HepG2 (cell line): ENCODE results near the gene MNX1. TPM values are rescaled to one million over a fixed set of nuclear protein-coding genes. Genes with fewer than 3 reads are reported as not detected.

ENCODE experiments used
- ATAC-seq: fragments of 200-7000 bp; cut with Tn5 transposase; 3 replicates; pipeline ENCODE4 v1.9.1; 2020; ENCODE audit warnings: mild to moderate bottlenecking, moderate library complexity
- BruUV-seq: library from RNA; stranded (reverse); fragments of 400-500 nt; replicated peaks from 2 replicates; lab custom pipeline; 2021; lab: Mats Ljungman, UMichigan
- CTCF ChIA-PET: fragments of 300-600 bp; formaldehyde crosslinking; extraction: SDS; loops from one replicate; lab custom pipeline; 2021; ENCODE audit warnings: low total read pairs, inconsistent platforms, low intra/inter-chr PET ratio; lab: Yijun Ruan, JAX
- POLR2A ChIA-PET: fragments of 350-600 bp; sonication (Branson Sonifier 250); formaldehyde crosslinking; loops from one replicate; lab custom pipeline; 2020; ENCODE audit warnings: antibody characterized with exemption, inconsistent platforms; lab: Yijun Ruan, JAX
- DNase-seq: peaks from one replicate; pipeline ENCODE4 v3.0.0-alpha.2; 2015; ENCODE audit warnings: low spot score
- FAIRE-seq: peaks from 3 replicates; lab custom pipeline; 2011; peaks lifted over from hg19 to GRCh38; lab: Jason Lieb, UNC
- H2AFZ ChIP-seq: one replicate; pipeline ENCODE4 v1.6.1; 2011; ENCODE audit warnings: low read length, inconsistent platforms
- H3K27ac ChIP-seq: fragments of 300-600 bp; 3 replicates; pipeline ENCODE4 v1.8.0; 2011; ENCODE audit warnings: mixed run types, mild to moderate bottlenecking, mixed read lengths, low read length, inconsistent platforms; ENCODE audit not compliant: insufficient read depth; ENCODE audit errors: extremely low read length
- H3K27me3 ChIP-seq, 2 experiments: fragments of 200-600 bp in 1 of 2; 2 replicates in 1 of 2; 3 replicates in 1 of 2; pipeline versions ENCODE4 v1.6.0 to v1.8.0; 2011; ENCODE audit warnings: low read length in 2 of 2, mild to moderate bottlenecking in 2 of 2, moderate library complexity in 2 of 2, inconsistent platforms in 1 of 2; ENCODE audit not compliant: insufficient read depth in 2 of 2, control insufficient read depth in 1 of 2
- H3K36me3 ChIP-seq, 2 experiments: fragments of 200-600 bp in 1 of 2; replicated peaks in 1 of 2; 2 replicates in 1 of 2; 3 replicates in 1 of 2; pipeline versions ENCODE4 v1.5.1 to v1.8.0; 2011; ENCODE audit warnings: low read length in 2 of 2, inconsistent platforms in 1 of 2; ENCODE audit not compliant: insufficient read depth in 2 of 2, control insufficient read depth in 1 of 2
- H3K4me1 ChIP-seq: 2 replicates; pipeline ENCODE4 v1.5.1; 2012; ENCODE audit warnings: low read length, inconsistent platforms; ENCODE audit not compliant: insufficient read depth
- H3K4me2 ChIP-seq: 2 replicates; pipeline ENCODE4 v1.6.0; 2011; ENCODE audit warnings: low read depth, low read length, inconsistent platforms
- H3K4me3 ChIP-seq, 3 experiments: fragments of 200-600 bp in 1 of 3; sonication (generic), shearing (Covaris generic) in 1 of 3; replicated peaks in 1 of 3; 2 replicates each; pipeline ENCODE4 v1.5.1; 2011 to 2016; ENCODE audit warnings: low read length in 3 of 3, inconsistent platforms in 2 of 3, low read depth in 2 of 3, mild to moderate bottlenecking in 2 of 3, control low read depth in 1 of 3, mixed read lengths in 1 of 3; ENCODE audit not compliant: insufficient read depth in 1 of 3
- H3K79me2 ChIP-seq: one replicate; pipeline ENCODE4 v1.6.1; 2011; ENCODE audit warnings: low read length, inconsistent platforms; ENCODE audit not compliant: insufficient read depth
- H3K9ac ChIP-seq: 2 replicates; pipeline ENCODE4 v1.6.0; 2011; ENCODE audit warnings: mild to moderate bottlenecking, low read depth, low read length, inconsistent platforms; ENCODE audit not compliant: insufficient read depth
- H3K9me3 ChIP-seq: 2 replicates; pipeline ENCODE4 v1.5.1; 2012; ENCODE audit warnings: mild to moderate bottlenecking, low read length
- H4K20me1 ChIP-seq: 2 replicates; pipeline ENCODE4 v1.6.0; 2011; ENCODE audit warnings: inconsistent platforms, mild to moderate bottlenecking, low read length, moderate library complexity; ENCODE audit not compliant: insufficient read depth
- HOXA9 ChIP-seq: sonication (generic); formaldehyde crosslinking; IDR thresholded peaks from 2 replicates; pipeline ENCODE4 v1.8.1; 2022; ENCODE audit warnings: missing genetic modification reagents, mild to moderate bottlenecking, moderate library complexity, borderline replicate concordance
- JARID2 ChIP-seq: sonication (generic); formaldehyde crosslinking; IDR thresholded peaks from 2 replicates; pipeline ENCODE4 v1.8.1; 2023; ENCODE audit warnings: missing genetic modification reagents, inconsistent platforms; ENCODE audit not compliant: insufficient replicate concordance
- PCBP2 ChIP-seq: fragments of 200-400 bp; formaldehyde crosslinking; optimal IDR thresholded peaks from 2 replicates; pipeline ENCODE3; 2018; ENCODE audit warnings: low read length, low read depth; ENCODE audit not compliant: poor library complexity, severe bottlenecking
- SRSF1 ChIP-seq: fragments of 200-400 bp; formaldehyde crosslinking; optimal IDR thresholded peaks from 2 replicates; pipeline ENCODE3; 2017; ENCODE audit warnings: mild to moderate bottlenecking, low read depth, low read length, moderate library complexity
- TARDBP ChIP-seq: sonication (generic); formaldehyde crosslinking; IDR thresholded peaks from 2 replicates; pipeline ENCODE4 v1.8.0; 2022; ENCODE audit warnings: mild to moderate bottlenecking, missing genetic modification reagents
- YY1 ChIP-seq: IDR thresholded peaks from 2 replicates; pipeline ENCODE4 v1.6.1; 2011; ENCODE audit warnings: low read length, low read depth, moderate library complexity, mild to moderate bottlenecking; ENCODE audit not compliant: insufficient read depth, insufficient replicate concordance
- ZNF460 ChIP-seq: sonication (generic); formaldehyde crosslinking; IDR thresholded peaks from 2 replicates; pipeline ENCODE4 v1.5.1; 2020; ENCODE audit warnings: missing genetic modification reagents, mild to moderate bottlenecking, borderline replicate concordance
- ZNF652 ChIP-seq: IDR thresholded peaks from 2 replicates; pipeline ENCODE4 v1.6.1; 2016; ENCODE audit warnings: low read depth, borderline replicate concordance
- WGBS: methylation state at CpG from one replicate; pipeline ENCODE4 v1.1.6; 2017; ENCODE audit warnings: low lambda C conversion rate; 5-methylcytosine and 5-hydroxymethylcytosine counted together
- in situ Hi-C: cut with HindIII; loops from 2 replicates; pipeline ENCODE4 v1.10.0; 2017; ENCODE audit warnings: low pct_unique_long_range_greater_than_20kb; ENCODE audit not compliant: extremely low pct_ligation_motif_present
- intact Hi-C: fragments of 100-400 bp; cut with micrococcal nuclease; formaldehyde crosslinking; loops from one replicate; pipeline ENCODE4 v1.10.0; 2022; ENCODE audit not compliant: unreplicated experiment
- polyA plus RNA-seq, 8 experiments: library from polyadenylated mRNA; depleted of rRNA in 3 of 8; stranded (reverse) in 7 of 8; unstranded in 1 of 8; fragments of >200 nt; fragmentation: Illumina TruSeq in 4 of 8; extraction: Trizol in 4 of 8; gene quantifications; 2 replicates each; pipeline versions ENCODE4 v1.2.1 to v1.2.3, GENCODE V29; 2011 to 2016; ENCODE audit warnings: low read depth in 4 of 8, missing spikeins in 1 of 8, mixed read lengths in 1 of 8; ENCODE audit not compliant: insufficient read depth in 1 of 8
- total RNA-seq, 5 experiments: library from RNA; depleted of rRNA; stranded (reverse); fragments of >200 nt; fragmentation: Illumina TruSeq; extraction: Trizol; gene quantifications; 2 replicates each; pipeline ENCODE4 v1.2.3, GENCODE V29; 2016; ENCODE audit warnings: low read depth in 1 of 5
- TF ChIP-seq, protein P1 (sequence below): sonication (generic); formaldehyde crosslinking; IDR thresholded peaks from 2 replicates; pipeline ENCODE4 v1.5.0; 2020; ENCODE audit warnings: missing genetic modification reagents, mild to moderate bottlenecking, borderline replicate concordance

Gene MNX1
- total and polyA plus RNA-seq, 2 of the 13 experiments (the other 11 are each of a cell fraction or from before 2014, with no cell fraction given), result 0.94 to 6.1 TPM

DNA sequence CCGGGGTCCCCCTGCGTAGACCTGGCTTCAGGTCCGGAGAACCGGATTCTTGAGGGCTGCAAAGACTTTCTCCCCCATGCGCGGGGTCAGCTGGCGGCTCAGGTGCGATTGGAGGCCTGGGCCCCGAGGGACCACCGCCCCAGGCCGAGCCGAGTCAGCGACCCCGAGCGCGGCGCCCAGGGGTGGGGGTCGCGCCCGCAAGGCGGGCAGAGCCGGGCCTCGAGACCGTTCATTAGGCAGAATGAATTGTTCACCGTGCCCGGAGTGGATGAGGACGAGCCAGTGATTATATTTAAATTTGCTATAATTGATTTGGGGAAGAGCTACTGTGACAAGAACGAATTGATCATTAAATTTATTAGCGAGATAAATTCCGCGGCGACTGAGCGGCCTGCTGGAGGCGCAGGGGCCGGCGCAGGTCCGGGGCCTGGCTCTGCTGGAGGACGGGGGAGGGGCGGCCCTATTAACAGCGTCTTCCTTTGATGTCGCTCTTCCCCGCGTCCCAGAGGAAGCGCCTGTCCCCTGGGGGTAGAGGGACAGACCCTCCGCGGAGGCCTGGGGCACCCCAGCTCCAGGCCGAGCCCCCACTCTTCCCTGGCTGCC, 7.5 kb downstream of the MNX1 start (continued):
- TF ChIP-seq, protein P1, sequence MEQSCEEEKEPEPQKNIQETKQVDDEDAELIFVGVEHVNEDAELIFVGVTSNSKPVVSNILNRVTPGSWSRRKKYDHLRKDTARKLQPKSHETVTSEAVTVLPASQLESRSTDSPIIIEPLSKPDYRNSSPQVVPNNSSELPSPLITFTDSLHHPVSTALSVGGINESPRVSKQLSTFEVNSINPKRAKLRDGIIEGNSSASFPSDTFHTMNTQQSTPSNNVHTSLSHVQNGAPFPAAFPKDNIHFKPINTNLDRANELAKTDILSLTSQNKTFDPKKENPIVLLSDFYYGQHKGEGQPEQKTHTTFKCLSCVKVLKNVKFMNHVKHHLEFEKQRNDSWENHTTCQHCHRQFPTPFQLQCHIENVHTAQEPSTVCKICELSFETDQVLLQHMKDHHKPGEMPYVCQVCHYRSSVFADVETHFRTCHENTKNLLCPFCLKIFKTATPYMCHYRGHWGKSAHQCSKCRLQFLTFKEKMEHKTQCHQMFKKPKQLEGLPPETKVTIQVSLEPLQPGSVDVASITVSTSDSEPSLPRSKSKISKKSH (CRISPR knock-in tag), result no peak
- TF ChIP-seq YY1, result no peak
- TF ChIP-seq ZNF460 (CRISPR knock-in tag), result no peak
- TF ChIP-seq TARDBP (CRISPR knock-in tag), result no peak
- TF ChIP-seq PCBP2, result no peak
- no peak for TF ChIP-seq SRSF1

DNA sequence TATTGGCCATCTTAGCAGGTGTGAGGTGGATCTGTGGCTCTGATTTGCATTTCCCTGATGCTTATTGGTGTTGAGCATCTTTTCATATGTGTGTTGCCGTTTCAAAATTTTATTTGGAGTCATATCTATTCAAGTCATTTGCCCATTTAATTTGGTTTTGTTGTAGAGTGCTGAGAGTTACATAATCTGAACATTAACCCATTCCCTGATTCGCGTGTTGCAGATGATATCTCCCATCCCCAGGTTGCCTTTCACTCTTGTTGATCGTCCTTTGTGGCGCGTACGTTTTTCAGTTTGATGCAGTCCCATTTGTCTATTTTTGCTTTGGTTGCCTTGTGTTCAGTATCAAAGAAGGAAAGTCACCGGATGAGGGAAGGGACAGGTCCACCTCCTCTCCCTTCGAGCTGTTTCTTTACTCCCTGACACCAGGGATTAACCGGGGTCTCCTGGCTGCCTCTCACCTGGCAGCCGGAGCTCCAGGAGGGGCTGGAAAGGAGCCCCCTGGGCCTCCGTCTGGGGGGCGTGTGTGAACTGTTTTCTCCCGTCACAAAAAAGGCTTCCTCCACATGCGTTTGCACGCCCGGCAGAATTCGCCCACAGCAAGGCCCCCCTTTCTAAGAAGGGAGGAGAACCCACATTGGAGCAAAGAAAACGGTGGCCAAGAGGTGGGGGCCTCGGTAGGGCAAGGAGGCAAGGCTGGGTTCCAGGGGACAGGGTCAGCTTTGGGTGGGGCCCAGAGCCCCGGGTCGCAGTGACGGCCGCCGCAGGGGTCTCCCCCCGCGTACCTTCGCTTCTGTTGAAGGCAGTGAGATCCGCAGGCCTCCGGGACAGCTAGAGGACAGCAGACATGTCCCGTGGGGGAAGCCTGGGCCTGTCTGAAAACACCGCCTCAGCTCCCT, 8.3 kb downstream of the MNX1 start:
- Histone ChIP-seq H3K9me3 (no peaks in the 10 kb centered on the region), H3K79me2 (peaks cover 1% of the 10 kb centered on the region), H3K4me3 (no peak overlapping the region), H3K27ac (no peak overlapping the region), H4K20me1 (0 out of 2 replicates have a peak, but pooled peaks cover 2% of the 10 kb centered on the region), H3K4me2 (no peak overlapping the region), H3K9ac (no peak overlapping the region), H3K36me3 (peaks cover 0 to 6% of the 10 kb centered on the region in 2 experiments; a peak in 1 of 5 replicates), H2AFZ (no peak overlapping the region), H3K4me1 (peaks cover 21% of the 10 kb centered on the region), H3K27me3 (peaks cover 0 to 28% of the 10 kb centered on the region in 2 experiments; a peak in 4 of 5 replicates)
- in situ Hi-C loops, result no loop called here
- 52% methylated on average over 20 of the region's 32 CpGs for WGBS
- CTCF ChIA-PET, result no interaction called here
- no peak for FAIRE-seq
- intact Hi-C loops, result no loop called here
- no peak for TF ChIP-seq HOXA9 (CRISPR knock-in tag)
- 0 out of 2 replicates have a peak, but pooled peaks have one; percentile 21 for TF ChIP-seq ZNF652 (CRISPR knock-in tag)
- no peak for TF ChIP-seq JARID2 (CRISPR knock-in tag)
- POLR2A ChIA-PET, result interaction anchor here (2.1 kb wide), 1 partner anchor 14 kb away, joined by 9 read pairs; no protein-coding TSS in a partner anchor
- no peak for ATAC-seq
- BruUV-seq, result no TSS peak
- no peak for DNase-seq
